ENCODE measurements around the gene TRAPPC3L.

DNA sequence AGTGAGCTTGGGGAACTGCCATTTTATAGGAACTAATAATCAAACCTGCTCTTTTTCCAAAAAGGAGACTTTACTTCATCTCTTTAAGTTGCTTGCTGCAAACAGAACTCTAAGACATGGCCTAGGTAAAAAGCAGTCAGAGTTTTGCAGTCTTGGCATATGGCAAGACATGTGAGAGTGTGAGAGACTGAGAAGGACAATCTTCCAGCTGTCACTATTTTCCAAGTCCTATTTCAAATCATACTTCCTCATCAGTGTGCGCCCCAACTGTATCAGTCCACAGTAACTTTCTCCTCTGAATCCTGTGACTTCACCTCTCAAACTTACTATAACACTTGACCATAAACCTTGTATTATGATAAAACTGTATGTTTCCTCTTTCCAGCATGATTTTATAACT is 74.0 kb downstream of the TRAPPC3L start:
- TF ChIP-seq, protein P1, sequence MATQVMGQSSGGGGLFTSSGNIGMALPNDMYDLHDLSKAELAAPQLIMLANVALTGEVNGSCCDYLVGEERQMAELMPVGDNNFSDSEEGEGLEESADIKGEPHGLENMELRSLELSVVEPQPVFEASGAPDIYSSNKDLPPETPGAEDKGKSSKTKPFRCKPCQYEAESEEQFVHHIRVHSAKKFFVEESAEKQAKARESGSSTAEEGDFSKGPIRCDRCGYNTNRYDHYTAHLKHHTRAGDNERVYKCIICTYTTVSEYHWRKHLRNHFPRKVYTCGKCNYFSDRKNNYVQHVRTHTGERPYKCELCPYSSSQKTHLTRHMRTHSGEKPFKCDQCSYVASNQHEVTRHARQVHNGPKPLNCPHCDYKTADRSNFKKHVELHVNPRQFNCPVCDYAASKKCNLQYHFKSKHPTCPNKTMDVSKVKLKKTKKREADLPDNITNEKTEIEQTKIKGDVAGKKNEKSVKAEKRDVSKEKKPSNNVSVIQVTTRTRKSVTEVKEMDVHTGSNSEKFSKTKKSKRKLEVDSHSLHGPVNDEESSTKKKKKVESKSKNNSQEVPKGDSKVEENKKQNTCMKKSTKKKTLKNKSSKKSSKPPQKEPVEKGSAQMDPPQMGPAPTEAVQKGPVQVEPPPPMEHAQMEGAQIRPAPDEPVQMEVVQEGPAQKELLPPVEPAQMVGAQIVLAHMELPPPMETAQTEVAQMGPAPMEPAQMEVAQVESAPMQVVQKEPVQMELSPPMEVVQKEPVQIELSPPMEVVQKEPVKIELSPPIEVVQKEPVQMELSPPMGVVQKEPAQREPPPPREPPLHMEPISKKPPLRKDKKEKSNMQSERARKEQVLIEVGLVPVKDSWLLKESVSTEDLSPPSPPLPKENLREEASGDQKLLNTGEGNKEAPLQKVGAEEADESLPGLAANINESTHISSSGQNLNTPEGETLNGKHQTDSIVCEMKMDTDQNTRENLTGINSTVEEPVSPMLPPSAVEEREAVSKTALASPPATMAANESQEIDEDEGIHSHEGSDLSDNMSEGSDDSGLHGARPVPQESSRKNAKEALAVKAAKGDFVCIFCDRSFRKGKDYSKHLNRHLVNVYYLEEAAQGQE (IDR thresholded peaks at IDR 0.05), result no peak
- TF ChIP-seq, protein P2, sequence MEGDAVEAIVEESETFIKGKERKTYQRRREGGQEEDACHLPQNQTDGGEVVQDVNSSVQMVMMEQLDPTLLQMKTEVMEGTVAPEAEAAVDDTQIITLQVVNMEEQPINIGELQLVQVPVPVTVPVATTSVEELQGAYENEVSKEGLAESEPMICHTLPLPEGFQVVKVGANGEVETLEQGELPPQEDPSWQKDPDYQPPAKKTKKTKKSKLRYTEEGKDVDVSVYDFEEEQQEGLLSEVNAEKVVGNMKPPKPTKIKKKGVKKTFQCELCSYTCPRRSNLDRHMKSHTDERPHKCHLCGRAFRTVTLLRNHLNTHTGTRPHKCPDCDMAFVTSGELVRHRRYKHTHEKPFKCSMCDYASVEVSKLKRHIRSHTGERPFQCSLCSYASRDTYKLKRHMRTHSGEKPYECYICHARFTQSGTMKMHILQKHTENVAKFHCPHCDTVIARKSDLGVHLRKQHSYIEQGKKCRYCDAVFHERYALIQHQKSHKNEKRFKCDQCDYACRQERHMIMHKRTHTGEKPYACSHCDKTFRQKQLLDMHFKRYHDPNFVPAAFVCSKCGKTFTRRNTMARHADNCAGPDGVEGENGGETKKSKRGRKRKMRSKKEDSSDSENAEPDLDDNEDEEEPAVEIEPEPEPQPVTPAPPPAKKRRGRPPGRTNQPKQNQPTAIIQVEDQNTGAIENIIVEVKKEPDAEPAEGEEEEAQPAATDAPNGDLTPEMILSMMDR (IDR thresholded peaks at IDR 0.05), result no peak
- no peak for TF ChIP-seq CHD2 (IDR thresholded peaks at IDR 0.05; ENCODE audit: low read length, partially characterized antibody)
- TF ChIP-seq KDM1A (IDR thresholded peaks at IDR 0.05; ENCODE audit: low read depth), result no peak
- TF ChIP-seq POLR2AphosphoS2 (conservative IDR thresholded peaks at IDR 0.05; ENCODE audit: low read length), result no peak
- TF ChIP-seq FOSB (CRISPR knock-in tag; IDR thresholded peaks at IDR 0.05), result no peak
- no peak for TF ChIP-seq POLR2A (IDR thresholded peaks at IDR 0.05; ENCODE audit: low read length)
- TF ChIP-seq HOXB13 (CRISPR knock-in tag; IDR thresholded peaks at IDR 0.05; ENCODE audit: low read depth), result no peak
- TF ChIP-seq MYC (IDR thresholded peaks at IDR 0.05; ENCODE audit: borderline replicate concordance, low read length), result no peak
- no peak for TF ChIP-seq CHD4 (IDR thresholded peaks at IDR 0.05; ENCODE audit: borderline replicate concordance)

Measured in A549 (cell line).